Measurements from ENCODE around the gene KCNJ5. TPM values are rescaled to one million over a fixed set of nuclear protein-coding genes. Genes with fewer than 3 reads are reported as not detected.

Gene KCNJ5
- total RNA-seq, 1 donor from 2014 or later, result 1.6 TPM

DNA sequence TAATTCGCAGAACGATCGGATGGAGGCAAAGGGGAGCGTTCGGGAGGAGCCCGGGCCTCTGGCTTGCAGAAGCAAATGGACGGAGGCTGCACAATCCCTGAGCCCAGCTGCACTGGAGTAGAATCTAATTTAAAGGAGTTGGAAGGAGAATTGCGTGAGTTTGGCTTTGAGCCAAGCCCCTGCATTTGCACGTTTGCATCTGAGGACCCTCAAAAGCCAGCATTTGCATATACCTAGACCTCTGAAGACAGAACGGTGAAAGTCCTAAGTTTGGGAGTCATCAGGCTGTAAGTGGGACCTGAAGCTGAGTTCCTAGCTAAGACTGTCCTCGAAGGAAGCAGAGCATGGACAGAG is 35.9 kb downstream of the KCNJ5 start:
- no peak for DNase-seq (ENCODE audit: extremely low spot score, unreplicated experiment)
- Mint-ChIP-seq H3K4me3 (no peak overlapping the region), H3K4me1 (ENCODE audit: unreplicated experiment) (peaks cover 23% of the 10 kb centered on the region), H3K27me3 (peaks cover 41% of the 10 kb centered on the region), H3K27ac (no peak overlapping the region), H3K9me3 (no peaks in the 10 kb centered on the region), H3K36me3 (no peaks in the 10 kb centered on the region)
- TF ChIP-seq CTCF (conservative IDR thresholded peaks at IDR 0.05), result no peak

- Mint-ChIP-seq H3K9me3 (no peaks in the 10 kb centered on the region), H3K36me3 (no peaks in the 10 kb centered on the region), H3K27ac (no peak overlapping the region), H3K4me3 (no peak overlapping the region), H3K27me3 (peaks cover 44% of the 10 kb centered on the region), H3K4me1 (ENCODE audit: unreplicated experiment) (peaks cover 26% of the 10 kb centered on the region)
- no peak for DNase-seq (ENCODE audit: extremely low spot score, unreplicated experiment)
- no peak for TF ChIP-seq CTCF (conservative IDR thresholded peaks at IDR 0.05)
Observed at GRCh38 chr11:128927683-128928336, 36.7 kb downstream of the KCNJ5 start.

- peaks cover 44% of the 10 kb centered on the region for H3K27me3 Mint-ChIP-seq
- DNase-seq (ENCODE audit: extremely low spot score, unreplicated experiment), result no peak
- TF ChIP-seq CTCF (conservative IDR thresholded peaks at IDR 0.05), result no peak
- no peaks in the 10 kb centered on the region for H3K36me3 Mint-ChIP-seq
- peak overlapping the region; percentile 1 for H3K27ac Mint-ChIP-seq
- H3K4me1 Mint-ChIP-seq (ENCODE audit: unreplicated experiment), result peaks cover 26% of the 10 kb centered on the region
- H3K4me3 Mint-ChIP-seq, result no peak overlapping the region
- H3K9me3 Mint-ChIP-seq, result no peaks in the 10 kb centered on the region
Observed at GRCh38 chr11:128928400-128928799, 37.2 kb downstream of the KCNJ5 start.

- H3K27ac Mint-ChIP-seq, result no peak overlapping the region
- peaks cover 37% of the 10 kb centered on the region for H3K4me1 Mint-ChIP-seq (ENCODE audit: unreplicated experiment)
- H3K27me3 Mint-ChIP-seq, result peaks cover 44% of the 10 kb centered on the region
- DNase-seq (ENCODE audit: extremely low spot score, unreplicated experiment), result no peak
- H3K4me3 Mint-ChIP-seq, result peak overlapping the region; percentile 61
- H3K36me3 Mint-ChIP-seq, result no peaks in the 10 kb centered on the region
- H3K9me3 Mint-ChIP-seq, result peaks cover 5% of the 10 kb centered on the region
- TF ChIP-seq CTCF (conservative IDR thresholded peaks at IDR 0.05), result no peak
Observed at GRCh38 chr11:128929468-128929867, 38.3 kb downstream of the KCNJ5 start.

DNA sequence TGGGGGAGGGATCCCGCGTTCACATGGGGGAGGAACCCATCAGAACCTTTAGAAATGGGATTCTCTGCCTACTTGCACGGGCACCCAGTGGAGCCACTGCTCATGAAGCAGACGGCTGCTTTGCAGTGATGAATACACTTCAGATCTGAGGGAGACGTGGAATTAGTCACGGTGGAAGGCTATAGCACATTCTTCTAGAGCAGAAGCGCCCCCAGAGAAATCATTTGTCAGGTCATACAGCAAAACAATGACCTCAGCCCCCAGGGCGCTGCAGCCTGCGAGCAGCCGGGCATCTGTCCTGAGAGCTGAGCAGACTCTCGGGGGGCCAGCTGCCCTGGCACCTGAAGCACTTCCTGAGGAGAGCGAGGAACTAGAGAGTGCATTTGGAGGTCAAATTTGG is 38.8 kb downstream of the KCNJ5 start:
- peaks cover 38% of the 10 kb centered on the region for H3K4me1 Mint-ChIP-seq (ENCODE audit: unreplicated experiment)
- no peaks in the 10 kb centered on the region for H3K36me3 Mint-ChIP-seq
- DNase-seq (ENCODE audit: extremely low spot score, unreplicated experiment), result no peak
- H3K27ac Mint-ChIP-seq, result peak overlapping the region; percentile 79
- peaks cover 44% of the 10 kb centered on the region for H3K27me3 Mint-ChIP-seq
- peaks cover 5% of the 10 kb centered on the region for H3K9me3 Mint-ChIP-seq
- H3K4me3 Mint-ChIP-seq, result peak overlapping the region; percentile 61
- TF ChIP-seq CTCF (conservative IDR thresholded peaks at IDR 0.05), result no peak

GRCh38 chr11:128931066-128931465 is 39.9 kb downstream of the KCNJ5 start:
- Mint-ChIP-seq H3K36me3 (no peaks in the 10 kb centered on the region), H3K4me3 (no peak overlapping the region), H3K27me3 (peaks cover 39% of the 10 kb centered on the region), H3K27ac (no peak overlapping the region), H3K9me3 (peaks cover 5% of the 10 kb centered on the region), H3K4me1 (ENCODE audit: unreplicated experiment) (peaks cover 38% of the 10 kb centered on the region)
- no peak for TF ChIP-seq CTCF (conservative IDR thresholded peaks at IDR 0.05)
- DNase-seq (ENCODE audit: extremely low spot score, unreplicated experiment), result no peak

Measured in type B pancreatic cell (in vitro differentiated cells).